ENCODE data around the gene CXCL17.

- no peak for TF ChIP-seq CTCF (IDR thresholded peaks at IDR 0.05 in 2 of 3, conservative IDR thresholded peaks at IDR 0.05 in 1 of 3; ENCODE audit: borderline replicate concordance in 1 of 3, insufficient read depth in 1 of 3, low read depth in 2 of 3, low read length in 2 of 3)
- no peak for TF ChIP-seq REST (IDR thresholded peaks at IDR 0.05; ENCODE audit: low read depth)
- no peak for TF ChIP-seq POLR2A (IDR thresholded peaks at IDR 0.05; ENCODE audit: borderline replicate concordance, extremely low read depth, insufficient read depth, insufficient read length)
- no peak for TF ChIP-seq SIN3A (IDR thresholded peaks at IDR 0.05; ENCODE audit: low read depth)
- TF ChIP-seq EZH2phosphoT487 (IDR thresholded peaks at IDR 0.05; ENCODE audit: borderline replicate concordance) = no peak
- TF ChIP-seq EZH2 (IDR thresholded peaks at IDR 0.05) = no peak
- TF ChIP-seq CEBPB (IDR thresholded peaks at IDR 0.05; ENCODE audit: low read depth) = no peak
- no peak for TF ChIP-seq ZFX (IDR thresholded peaks at IDR 0.05)
- no peak for TF ChIP-seq ZNF274 (IDR thresholded peaks at IDR 0.05; ENCODE audit: low read depth, low read length)
- no peak for TF ChIP-seq RAD21 (IDR thresholded peaks at IDR 0.05; ENCODE audit: low read depth)
- no peak for TF ChIP-seq JUND (IDR thresholded peaks at IDR 0.05)
- TF ChIP-seq SRF (IDR thresholded peaks at IDR 0.05; ENCODE audit: low read depth) = no peak
Observed at GRCh38 chr19:42421591-42422031, 21.1 kb downstream of the CXCL17 start.

Measured in HCT116 (cell line).